GM19043 (cell line): ENCODE data around the gene NOL8.

Experiments
- ATAC-seq: cut with Tn5 transposase; IDR thresholded peaks from one replicate; pipeline ENCODE4 v1.9.1; 2021; ENCODE audit warnings: low read depth; ENCODE audit not compliant: unreplicated experiment

The NOL8 gene

GRCh38 chr9:92312887-92313623 lies 12.1 kb downstream of the NOL8 start:
- no peak for ATAC-seq

GRCh38 chr9:92310562-92310961 lies 14.6 kb downstream of the NOL8 start:
- no peak for ATAC-seq

- ATAC-seq: no peak
Measured at GRCh38 chr9:92308893-92309292, 16.3 kb downstream of the NOL8 start.

- no peak for ATAC-seq
Measured at GRCh38 chr9:92300936-92301335, 24.2 kb downstream of the NOL8 start.

GRCh38 chr9:92299116-92299515 lies 26.0 kb downstream of the NOL8 start:
- ATAC-seq: no peak

GRCh38 chr9:92298036-92298435 lies 27.1 kb downstream of the NOL8 start:
- no peak for ATAC-seq

- no peak for ATAC-seq
Measured at GRCh38 chr9:92297611-92298010, 27.5 kb downstream of the NOL8 start.

GRCh38 chr9:92295827-92296258 lies 29.3 kb downstream of the NOL8 start:
- ATAC-seq: no peak

GRCh38 chr9:92295240-92295790 lies 29.8 kb downstream of the NOL8 start:
- no peak for ATAC-seq

- no peak for ATAC-seq
Measured at GRCh38 chr9:92294297-92294676, 30.9 kb downstream of the NOL8 start.

GRCh38 chr9:92293452-92294296 lies 31.5 kb downstream of the NOL8 start, which contains the start of gene IARS1:
Gene IARS1 (minus strand): TSS chr9:92293697. CDS start chr9:92289419, 4,278 bp downstream.
- peak; percentile 92 for ATAC-seq

GRCh38 chr9:92293075-92293354 lies 32.1 kb downstream of the NOL8 start:
- no peak for ATAC-seq

- no peak for ATAC-seq
Measured at GRCh38 chr9:92292338-92293074, 32.6 kb downstream of the NOL8 start.

GRCh38 chr9:92291577-92291976 lies 33.6 kb downstream of the NOL8 start:
- no peak for ATAC-seq

GRCh38 chr9:92290785-92291429 lies 34.2 kb downstream of the NOL8 start:
- no peak for ATAC-seq

GRCh38 chr9:92289708-92290390 lies 35.3 kb downstream of the NOL8 start:
- ATAC-seq: no peak

- no peak for ATAC-seq
Measured at GRCh38 chr9:92279302-92279701, 45.8 kb downstream of the NOL8 start.

GRCh38 chr9:92278110-92278509 lies 47.0 kb downstream of the NOL8 start:
- ATAC-seq: no peak

GRCh38 chr9:92276331-92277032 lies 48.7 kb downstream of the NOL8 start:
- ATAC-seq: no peak
